Astrocyte (in vitro differentiated cells and primary cell): ENCODE measurements around the gene PYGO2. TPM values are rescaled to one million over a fixed set of nuclear protein-coding genes. Genes with fewer than 3 reads are reported as not detected.
A peak's percentile ranks its signal among the peaks of the same experiment; 100 is the strongest.

Source experiments
- DNase-seq: peaks from one replicate; pipeline ENCODE4 v3.0.0-alpha.2; 2010; ENCODE audit warnings: low read depth
- FAIRE-seq: peaks from 2 replicates; lab custom pipeline; 2011; peaks lifted over from hg19 to GRCh38; lab: Jason Lieb, UNC
- H2AFZ ChIP-seq: 2 replicates; pipeline ENCODE4 v1.6.0; 2012; ENCODE audit warnings: low read depth, low read length, inconsistent platforms
- H3K27ac ChIP-seq: 2 replicates; pipeline ENCODE4 v1.5.1; 2011; ENCODE audit warnings: low read depth, low read length, inconsistent platforms
- H3K27me3 ChIP-seq: 2 replicates; pipeline ENCODE4 v1.6.0; 2011; ENCODE audit warnings: low read length, inconsistent platforms; ENCODE audit not compliant: insufficient read depth
- H3K36me3 ChIP-seq: 2 replicates; pipeline ENCODE4 v1.5.1; 2011; ENCODE audit warnings: low read length, inconsistent platforms; ENCODE audit not compliant: insufficient read depth
- H3K4me1 ChIP-seq: 2 replicates; pipeline ENCODE4 v1.5.1; 2011; ENCODE audit warnings: low read length, inconsistent platforms; ENCODE audit not compliant: insufficient read depth
- H3K4me2 ChIP-seq: 2 replicates; pipeline ENCODE4 v1.6.0; 2012; ENCODE audit warnings: low read length, inconsistent platforms
- H3K4me3 ChIP-seq: 2 replicates; pipeline ENCODE4 v1.5.1; 2011; ENCODE audit warnings: low read depth, mild to moderate bottlenecking, low read length, inconsistent platforms; ENCODE audit not compliant: insufficient read depth
- H3K79me2 ChIP-seq: 2 replicates; pipeline ENCODE4 v1.6.0; 2012; ENCODE audit warnings: mild to moderate bottlenecking, low read length, inconsistent platforms; ENCODE audit not compliant: insufficient read depth
- H3K9ac ChIP-seq: 2 replicates; pipeline ENCODE4 v1.6.0; 2012; ENCODE audit warnings: mild to moderate bottlenecking, low read length, inconsistent platforms
- H3K9me3 ChIP-seq: 2 replicates; pipeline ENCODE4 v1.5.1; 2012; ENCODE audit warnings: low read depth, mild to moderate bottlenecking, low read length, inconsistent platforms; ENCODE audit not compliant: insufficient read depth
- H4K20me1 ChIP-seq: 2 replicates; pipeline ENCODE4 v1.6.0; 2012; ENCODE audit warnings: low read length, inconsistent platforms; ENCODE audit not compliant: insufficient read depth
- H3K27ac Mint-ChIP-seq: one replicate; pipeline ENCODE4 v1.8.0; 2021; ENCODE audit warnings: mild to moderate bottlenecking, mixed read lengths; ENCODE audit not compliant: unreplicated experiment
- H3K27me3 Mint-ChIP-seq: one replicate; pipeline ENCODE4 v1.8.0; 2021; ENCODE audit warnings: low read depth, mixed read lengths; ENCODE audit not compliant: unreplicated experiment
- H3K36me3 Mint-ChIP-seq: one replicate; pipeline ENCODE4 v1.8.0; 2021; ENCODE audit warnings: low read depth, mixed read lengths; ENCODE audit not compliant: unreplicated experiment
- H3K4me1 Mint-ChIP-seq: one replicate; pipeline ENCODE4 v1.8.0; 2021; ENCODE audit warnings: low read depth, mixed read lengths; ENCODE audit not compliant: unreplicated experiment
- H3K4me3 Mint-ChIP-seq: one replicate; pipeline ENCODE4 v1.8.0; 2021; ENCODE audit warnings: mild to moderate bottlenecking, moderate library complexity, mixed read lengths; ENCODE audit not compliant: unreplicated experiment
- H3K9me3 Mint-ChIP-seq: one replicate; pipeline ENCODE4 v1.8.0; 2021; ENCODE audit warnings: mild to moderate bottlenecking, mixed read lengths; ENCODE audit not compliant: unreplicated experiment
- CTCF ChIP-seq: IDR thresholded peaks from 2 replicates; pipeline ENCODE4 v1.5.1; 2011; ENCODE audit warnings: low read depth, mild to moderate bottlenecking, inconsistent platforms, low read length, moderate library complexity; ENCODE audit not compliant: insufficient read depth
- EZH2 ChIP-seq: IDR thresholded peaks from 2 replicates; pipeline ENCODE4 v1.6.1; 2012; ENCODE audit warnings: mild to moderate bottlenecking, low read length, inconsistent platforms; ENCODE audit not compliant: insufficient read depth
- total RNA-seq: library from RNA; stranded (reverse); gene quantifications from 2 replicates; pipeline ENCODE4 v1.2.1, GENCODE V29; 2021

PYGO2 gene
- total RNA-seq, 1 donor from 2014 or later: 21.8 TPM

- peaks cover 16% of the 10 kb centered on the region for H3K4me1 Mint-ChIP-seq
- peak within 1 kb of the TSS; percentile 94 for H3K9ac ChIP-seq
- H3K4me3 Mint-ChIP-seq: no peak within 1 kb of the TSS
- peaks cover 2% of the 10 kb centered on the region for H3K36me3 ChIP-seq
- peaks cover 62% of the 10 kb centered on the region for H3K79me2 ChIP-seq
- no peak within 1 kb of the TSS for H3K27ac Mint-ChIP-seq
- no peaks in the 10 kb centered on the region for H3K9me3 Mint-ChIP-seq
- TF ChIP-seq EZH2: no peak
- no peak for TF ChIP-seq CTCF
- H3K27me3 ChIP-seq: no peaks in the 10 kb centered on the region
- peak within 1 kb of the TSS; percentile 88 for H3K4me3 ChIP-seq
- peak within 1 kb of the TSS; percentile 94 for H3K4me2 ChIP-seq
- H2AFZ ChIP-seq: peak within 1 kb of the TSS; percentile 75
- H3K9me3 ChIP-seq: no peaks in the 10 kb centered on the region
- DNase-seq: peak; percentile 100
- H3K36me3 Mint-ChIP-seq: peaks cover 2% of the 10 kb centered on the region
- H4K20me1 ChIP-seq: peaks cover 12% of the 10 kb centered on the region
- no peak for FAIRE-seq
- H3K27me3 Mint-ChIP-seq: no peaks in the 10 kb centered on the region
- peaks cover 34% of the 10 kb centered on the region for H3K4me1 ChIP-seq
- H3K27ac ChIP-seq: peak within 1 kb of the TSS; percentile 99
Measured at GRCh38 chr1:154974102-154974807, 12.7 kb upstream of the PYGO2 start, which contains the start of gene CKS1B. TSS of gene CKS1B (plus strand) at chr1:154974681. CDS start at chr1:154974746, 65 bp downstream.

- Histone ChIP-seq H3K4me2 (peak overlapping the region; percentile 94), H4K20me1 (peaks cover 19% of the 10 kb centered on the region), H3K4me1 (peaks cover 42% of the 10 kb centered on the region), H3K4me3 (peak overlapping the region; percentile 88), H2AFZ (no peak overlapping the region), H3K27me3 (no peaks in the 10 kb centered on the region), H3K9me3 (no peaks in the 10 kb centered on the region), H3K27ac (peak overlapping the region; percentile 99), H3K79me2 (peaks cover 67% of the 10 kb centered on the region), H3K9ac (peak overlapping the region; percentile 94), H3K36me3 (no peaks in the 10 kb centered on the region)
- H3K36me3 Mint-ChIP-seq: peaks cover 2% of the 10 kb centered on the region
- H3K4me1 Mint-ChIP-seq: peaks cover 18% of the 10 kb centered on the region
- H3K27ac Mint-ChIP-seq: no peak overlapping the region
- no peak for FAIRE-seq
- TF ChIP-seq EZH2 (no peak), CTCF (peak; percentile 13)
- no peaks in the 10 kb centered on the region for H3K27me3 Mint-ChIP-seq
- peak; percentile 94 for DNase-seq
- H3K4me3 Mint-ChIP-seq: no peak overlapping the region
- no peaks in the 10 kb centered on the region for H3K9me3 Mint-ChIP-seq
Measured at GRCh38 chr1:154973344-154974101, 11.9 kb upstream of the PYGO2 start.
